ENCODE results near the gene SMURF1.

The SMURF1 gene

DNA sequence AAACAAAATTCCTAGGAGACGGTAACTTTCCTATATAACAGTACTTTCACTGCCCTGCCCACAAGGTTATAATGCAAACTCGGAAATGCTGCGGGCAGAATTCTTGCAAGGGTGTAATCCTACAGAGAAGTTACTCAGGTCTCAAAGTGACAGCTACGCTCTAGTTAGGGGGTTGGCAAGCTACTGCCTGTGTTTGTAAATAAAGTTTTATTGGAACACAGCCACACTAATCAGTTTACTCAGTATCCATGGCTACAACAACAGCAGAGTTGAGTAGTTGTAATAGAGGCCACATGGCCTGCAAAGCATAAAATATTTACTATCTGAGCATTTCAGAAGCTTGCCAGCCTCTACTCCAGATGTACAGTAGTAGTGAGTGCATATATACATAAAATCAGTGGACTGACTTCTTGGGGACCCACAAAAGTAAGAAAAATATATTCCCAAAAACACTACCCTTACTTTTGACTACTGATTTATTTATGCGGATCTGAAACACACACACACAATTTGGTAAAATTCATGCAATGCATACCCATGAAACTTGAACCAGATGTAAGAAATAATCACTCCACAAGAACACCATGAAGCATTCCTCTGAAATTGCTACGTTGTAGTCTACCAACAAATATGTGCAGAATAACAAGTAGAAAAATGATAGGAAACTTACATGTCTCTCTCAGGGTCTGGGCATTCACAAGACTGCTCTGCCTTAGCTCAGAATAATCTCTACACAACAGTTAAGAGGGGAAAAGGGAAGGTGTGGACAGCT lies 53.0 kb downstream of the SMURF1 start:
- no peaks in the 10 kb centered on the region for H3K9me2 ChIP-seq (ENCODE audit: low read depth, low read length)
- H3K9ac ChIP-seq (ENCODE audit: low read length), result no peak overlapping the region
- H3K27me3 ChIP-seq (ENCODE audit: insufficient read depth, low read length), result no peaks in the 10 kb centered on the region
- no peak overlapping the region for H3K4me2 ChIP-seq (ENCODE audit: low read length)
- H3K4me3 ChIP-seq (ENCODE audit: low read depth, low read length, poor library complexity, severe bottlenecking), result no peak overlapping the region
- no peaks in the 10 kb centered on the region for H3F3A ChIP-seq (ENCODE audit: insufficient read depth, low read length)
- H3K27ac ChIP-seq (ENCODE audit: low read depth, low read length, poor library complexity, severe bottlenecking), result no peak overlapping the region
- no peak overlapping the region for H2AFZ ChIP-seq (ENCODE audit: low read length)
- H3K9me3 ChIP-seq (ENCODE audit: low read length), result peaks cover 5% of the 10 kb centered on the region
- H3K79me2 ChIP-seq (ENCODE audit: insufficient read depth, low read length), result peaks cover 31% of the 10 kb centered on the region; the same call in 1 of the 2 replicates
- TF ChIP-seq EZH2 (IDR thresholded peaks at IDR 0.05; ENCODE audit: borderline replicate concordance, low read length), result no peak
- TF ChIP-seq, protein P1, sequence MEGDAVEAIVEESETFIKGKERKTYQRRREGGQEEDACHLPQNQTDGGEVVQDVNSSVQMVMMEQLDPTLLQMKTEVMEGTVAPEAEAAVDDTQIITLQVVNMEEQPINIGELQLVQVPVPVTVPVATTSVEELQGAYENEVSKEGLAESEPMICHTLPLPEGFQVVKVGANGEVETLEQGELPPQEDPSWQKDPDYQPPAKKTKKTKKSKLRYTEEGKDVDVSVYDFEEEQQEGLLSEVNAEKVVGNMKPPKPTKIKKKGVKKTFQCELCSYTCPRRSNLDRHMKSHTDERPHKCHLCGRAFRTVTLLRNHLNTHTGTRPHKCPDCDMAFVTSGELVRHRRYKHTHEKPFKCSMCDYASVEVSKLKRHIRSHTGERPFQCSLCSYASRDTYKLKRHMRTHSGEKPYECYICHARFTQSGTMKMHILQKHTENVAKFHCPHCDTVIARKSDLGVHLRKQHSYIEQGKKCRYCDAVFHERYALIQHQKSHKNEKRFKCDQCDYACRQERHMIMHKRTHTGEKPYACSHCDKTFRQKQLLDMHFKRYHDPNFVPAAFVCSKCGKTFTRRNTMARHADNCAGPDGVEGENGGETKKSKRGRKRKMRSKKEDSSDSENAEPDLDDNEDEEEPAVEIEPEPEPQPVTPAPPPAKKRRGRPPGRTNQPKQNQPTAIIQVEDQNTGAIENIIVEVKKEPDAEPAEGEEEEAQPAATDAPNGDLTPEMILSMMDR (IDR thresholded peaks at IDR 0.05; ENCODE audit: low read length), result no peak
- H3K4me1 ChIP-seq (ENCODE audit: insufficient read depth, low read length, severe bottlenecking), result no peaks in the 10 kb centered on the region
- no peaks in the 10 kb centered on the region for H4K20me1 ChIP-seq (ENCODE audit: insufficient read depth, low read length)
- peaks cover 7% of the 10 kb centered on the region for H3K36me3 ChIP-seq (ENCODE audit: insufficient read depth, low read length)

DNA sequence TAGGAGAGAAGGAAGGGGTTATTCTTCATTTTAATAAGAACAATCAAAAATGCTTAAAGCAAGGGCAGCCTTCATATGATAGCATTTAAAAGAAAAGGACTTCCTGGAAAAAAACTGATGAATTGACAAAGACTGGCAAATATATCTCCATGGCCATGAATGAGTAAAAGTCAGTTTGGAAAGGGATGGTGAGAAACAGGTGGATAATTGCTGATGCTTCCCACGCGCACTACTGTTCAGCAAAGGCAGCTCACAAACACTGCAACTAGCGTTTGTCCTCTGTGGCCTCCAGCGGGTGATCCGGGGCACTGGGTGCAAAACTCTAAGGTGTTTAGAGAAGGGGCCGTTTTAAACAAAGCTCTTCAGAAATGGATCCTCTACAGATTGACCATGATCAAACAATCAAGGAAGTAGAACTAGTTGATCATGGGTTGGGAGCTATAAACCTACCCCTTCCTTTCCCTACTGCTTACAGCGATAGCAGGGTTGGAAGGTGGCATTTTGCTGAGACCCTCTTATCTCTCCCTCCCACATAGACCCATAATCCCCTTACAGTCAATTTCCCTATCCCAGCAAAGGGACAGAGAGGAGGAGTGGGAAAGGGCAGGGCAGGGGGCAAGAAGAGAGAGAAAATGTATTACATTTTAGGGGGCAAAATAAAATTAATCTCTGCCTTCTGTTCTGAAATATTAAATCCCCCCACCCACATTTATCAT lies 53.8 kb downstream of the SMURF1 start:
- Histone ChIP-seq H3K27me3 (ENCODE audit: insufficient read depth, low read length) (no peaks in the 10 kb centered on the region), H4K20me1 (ENCODE audit: insufficient read depth, low read length) (no peaks in the 10 kb centered on the region), H3K4me3 (ENCODE audit: low read depth, low read length, poor library complexity, severe bottlenecking) (no peak overlapping the region), H3K27ac (ENCODE audit: low read depth, low read length, poor library complexity, severe bottlenecking) (no peak overlapping the region), H3K9me2 (ENCODE audit: low read depth, low read length) (no peaks in the 10 kb centered on the region), H3K4me1 (ENCODE audit: insufficient read depth, low read length, severe bottlenecking) (no peaks in the 10 kb centered on the region), H3F3A (ENCODE audit: insufficient read depth, low read length) (no peaks in the 10 kb centered on the region), H3K9ac (ENCODE audit: low read length) (no peak overlapping the region), H3K79me2 (ENCODE audit: insufficient read depth, low read length) (peaks cover 28% of the 10 kb centered on the region; the same call in 1 of the 2 replicates), H2AFZ (ENCODE audit: low read length) (no peak overlapping the region), H3K4me2 (ENCODE audit: low read length) (no peak overlapping the region), H3K36me3 (ENCODE audit: insufficient read depth, low read length) (peaks cover 7% of the 10 kb centered on the region), H3K9me3 (ENCODE audit: low read length) (peaks cover 5% of the 10 kb centered on the region)
- no peak for TF ChIP-seq EZH2 (IDR thresholded peaks at IDR 0.05; ENCODE audit: borderline replicate concordance, low read length)
- TF ChIP-seq, protein P1 (IDR thresholded peaks at IDR 0.05; ENCODE audit: low read length), result no peak

DNA sequence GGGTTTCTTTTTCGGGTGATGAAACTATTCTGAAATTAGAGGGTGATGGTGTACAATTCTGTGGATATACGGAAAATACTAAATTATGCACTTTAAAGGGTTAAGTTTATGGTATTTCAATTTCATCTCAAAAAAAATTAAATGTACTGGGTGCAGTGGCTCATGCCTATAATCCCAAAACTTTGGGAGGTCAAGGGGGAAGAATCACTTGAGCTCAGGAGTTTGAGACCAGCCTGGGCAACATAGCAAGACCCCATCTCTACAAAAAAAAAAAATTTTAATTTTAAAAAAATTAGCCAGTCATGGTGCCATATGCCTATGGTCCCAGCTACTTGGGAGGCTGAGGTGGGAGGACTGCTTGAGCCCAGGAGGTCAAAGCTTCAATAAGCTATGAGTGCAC lies 57.0 kb downstream of the SMURF1 start:
- H3K9me3 ChIP-seq (ENCODE audit: low read length), result peaks cover 5% of the 10 kb centered on the region
- TF ChIP-seq EZH2 (IDR thresholded peaks at IDR 0.05; ENCODE audit: borderline replicate concordance, low read length), result no peak
- TF ChIP-seq, protein P1 (IDR thresholded peaks at IDR 0.05; ENCODE audit: low read length), result no peak
- H3K27ac ChIP-seq (ENCODE audit: low read depth, low read length, poor library complexity, severe bottlenecking), result no peak overlapping the region
- H3K9ac ChIP-seq (ENCODE audit: low read length), result no peak overlapping the region
- peaks cover 27% of the 10 kb centered on the region for H3K79me2 ChIP-seq (ENCODE audit: insufficient read depth, low read length)
- H4K20me1 ChIP-seq (ENCODE audit: insufficient read depth, low read length), result no peaks in the 10 kb centered on the region
- no peak overlapping the region for H2AFZ ChIP-seq (ENCODE audit: low read length)
- H3K36me3 ChIP-seq (ENCODE audit: insufficient read depth, low read length), result peaks cover 7% of the 10 kb centered on the region
- no peak overlapping the region for H3K4me2 ChIP-seq (ENCODE audit: low read length)
- no peaks in the 10 kb centered on the region for H3K4me1 ChIP-seq (ENCODE audit: insufficient read depth, low read length, severe bottlenecking)
- H3K9me2 ChIP-seq (ENCODE audit: low read depth, low read length), result no peaks in the 10 kb centered on the region
- no peak overlapping the region for H3K4me3 ChIP-seq (ENCODE audit: low read depth, low read length, poor library complexity, severe bottlenecking)
- H3F3A ChIP-seq (ENCODE audit: insufficient read depth, low read length), result no peaks in the 10 kb centered on the region
- H3K27me3 ChIP-seq (ENCODE audit: insufficient read depth, low read length), result no peaks in the 10 kb centered on the region
